GM21390 (cell line): ENCODE measurements around the gene TRIM72.
"Not testable (repeated sequence)": the region's sequence is repeated elsewhere in the genome, so short reads cannot be mapped to it uniquely, and the experiment has no call there.

Source experiments
- ATAC-seq: cut with Tn5 transposase; IDR thresholded peaks from one replicate; pipeline ENCODE4 v1.9.1; 2021; ENCODE audit not compliant: unreplicated experiment

Gene TRIM72

GRCh38 chr16:31251435-31251834 lies 37.5 kb downstream of the TRIM72 start:
- ATAC-seq, result no peak

- ATAC-seq, result no peak
Observed at GRCh38 chr16:31253642-31254045, 39.7 kb downstream of the TRIM72 start.

DNA sequence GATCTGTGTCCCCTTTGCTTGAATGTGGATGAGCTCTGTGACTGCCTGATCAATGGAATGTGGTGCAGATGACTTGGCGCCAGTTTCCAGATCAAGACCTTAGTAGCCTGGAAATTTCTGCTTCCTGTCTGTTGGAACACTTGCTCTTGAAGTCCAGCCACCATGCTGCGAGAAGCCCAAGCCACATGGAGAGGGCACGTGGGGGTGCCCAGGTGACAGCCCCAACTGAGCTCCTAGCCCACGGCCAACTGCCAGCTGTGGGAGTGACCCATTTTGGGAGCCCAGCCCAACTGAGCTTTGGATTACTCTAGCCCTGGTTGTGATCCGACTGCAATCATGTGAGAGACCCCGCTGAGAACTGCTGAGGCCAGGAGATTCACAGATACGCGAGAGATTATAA lies 42.5 kb downstream of the TRIM72 start:
- ATAC-seq, result no peak

GRCh38 chr16:31258366-31258765 lies 44.4 kb downstream of the TRIM72 start:
- ATAC-seq, result no peak

GRCh38 chr16:31260136-31260931 lies 46.4 kb downstream of the TRIM72 start:
- no peak for ATAC-seq

DNA sequence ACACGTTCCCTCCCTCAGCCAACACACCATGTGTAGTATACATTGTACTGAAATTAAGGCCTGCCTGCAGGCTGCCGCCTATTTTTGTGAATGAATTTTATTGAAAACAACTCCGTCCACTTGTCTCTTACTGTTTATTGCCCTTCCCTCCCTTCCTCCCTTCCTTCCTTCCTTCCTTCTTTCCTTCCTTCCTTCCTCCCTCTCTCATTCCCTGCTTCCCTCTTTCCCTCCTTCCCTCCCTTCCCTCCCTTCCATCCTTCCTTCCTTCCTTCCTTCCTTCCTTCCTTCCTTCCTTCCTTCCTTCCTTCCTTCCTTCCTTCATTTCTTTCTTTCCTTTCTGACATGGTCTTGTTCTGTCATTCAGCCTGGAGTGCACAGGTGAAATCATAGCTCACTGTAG lies 48.2 kb downstream of the TRIM72 start:
- no peak for ATAC-seq

DNA sequence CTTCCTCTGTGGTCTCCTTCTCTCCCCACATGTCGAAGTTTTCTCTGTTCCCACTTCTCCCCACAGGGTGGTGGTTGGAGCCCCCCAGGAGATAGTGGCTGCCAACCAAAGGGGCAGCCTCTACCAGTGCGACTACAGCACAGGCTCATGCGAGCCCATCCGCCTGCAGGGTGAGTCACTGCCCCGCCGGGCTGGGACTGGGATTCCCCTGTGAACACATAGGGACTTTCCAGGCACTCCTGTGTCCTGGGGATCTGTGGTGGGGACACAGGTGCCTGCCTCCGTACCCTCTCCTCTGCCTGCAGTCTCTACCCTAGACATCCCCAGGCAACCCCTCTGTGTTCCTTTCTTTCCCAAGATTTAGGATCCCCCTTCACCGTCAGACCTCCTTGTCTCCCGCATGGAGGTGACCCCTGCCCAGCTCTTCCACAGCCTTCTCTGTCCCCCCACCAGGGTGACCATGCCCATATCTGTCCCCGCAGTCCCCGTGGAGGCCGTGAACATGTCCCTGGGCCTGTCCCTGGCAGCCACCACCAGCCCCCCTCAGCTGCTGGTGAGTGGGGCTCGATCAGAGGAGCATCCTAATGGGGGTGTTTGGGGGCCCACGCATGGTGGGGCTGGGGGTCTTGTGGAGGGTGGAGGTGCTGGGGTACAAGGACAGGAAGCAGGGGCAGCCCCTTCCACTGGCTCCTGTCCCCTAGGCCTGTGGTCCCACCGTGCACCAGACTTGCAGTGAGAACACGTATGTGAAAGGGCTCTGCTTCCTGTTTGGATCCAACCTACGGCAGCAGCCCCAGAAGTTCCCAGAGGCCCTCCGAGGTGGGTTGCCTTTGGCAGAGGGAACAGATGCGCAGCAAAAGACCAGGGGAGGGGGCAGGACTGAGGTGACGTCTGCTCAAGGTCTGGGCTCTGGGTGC lies 51.7 kb downstream of the TRIM72 start:
- ATAC-seq, result peak; percentile 80

DNA sequence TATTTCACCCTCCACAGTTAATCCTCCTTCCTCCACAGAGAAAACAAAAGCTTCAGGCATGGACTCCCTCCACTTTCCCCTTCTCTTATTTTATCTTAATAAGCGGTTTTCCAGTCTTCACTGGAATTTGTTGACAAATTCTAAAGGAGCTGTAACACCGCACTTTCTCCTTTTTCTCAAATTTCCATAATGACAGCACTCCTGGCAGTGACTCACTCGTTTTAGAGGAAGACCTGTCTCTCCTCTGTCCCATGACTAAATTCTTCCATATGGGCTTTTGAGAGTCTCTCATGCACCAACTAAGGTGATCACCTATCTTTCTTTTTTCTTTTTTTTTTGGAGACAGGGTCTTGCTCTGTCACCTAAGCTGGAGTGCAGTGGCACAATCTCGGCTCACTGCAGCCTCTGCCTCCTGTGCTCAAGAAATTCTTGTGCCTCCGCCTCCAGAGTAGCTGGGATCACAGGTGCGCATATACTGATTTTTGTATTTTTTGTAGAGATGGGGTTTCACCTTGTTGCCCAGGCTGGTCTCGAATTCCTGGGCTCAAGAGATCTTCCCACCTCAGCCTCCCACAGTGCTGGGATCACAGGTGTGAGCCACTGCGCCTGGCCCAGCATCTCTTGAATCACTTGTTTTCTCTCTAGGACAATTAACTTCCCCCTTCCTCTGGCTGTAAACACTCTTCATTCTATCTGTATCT lies 53.6 kb downstream of the TRIM72 start:
- ATAC-seq, result no peak

- ATAC-seq, result no peak
Observed at GRCh38 chr16:31268033-31268365, 54.1 kb downstream of the TRIM72 start.

GRCh38 chr16:31268891-31269290 lies 55.0 kb downstream of the TRIM72 start:
- no peak for ATAC-seq

- no peak for ATAC-seq
Observed at GRCh38 chr16:31269541-31269940, 55.6 kb downstream of the TRIM72 start.

DNA sequence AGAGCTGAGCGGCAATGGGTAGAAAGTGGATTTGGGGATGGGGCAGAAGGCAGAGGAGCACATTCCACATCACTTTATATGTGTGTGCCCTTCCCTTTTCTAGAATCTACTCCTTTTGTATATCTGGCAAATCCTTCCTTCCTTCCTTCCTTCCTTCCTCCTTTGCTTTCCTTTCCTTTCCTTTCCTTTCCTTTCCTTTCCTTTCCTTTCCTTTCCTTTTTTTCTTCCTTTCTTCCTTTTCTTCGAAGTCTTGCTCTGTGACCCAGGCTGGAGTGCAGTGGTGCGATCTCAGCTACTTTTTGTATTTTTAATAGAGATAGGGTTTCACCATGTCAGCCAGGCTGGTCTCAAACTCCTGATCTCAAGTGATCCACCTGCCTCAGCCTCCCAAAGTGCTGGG lies 56.1 kb downstream of the TRIM72 start:
- ATAC-seq, result not testable (repeated sequence)

- no peak for ATAC-seq
Observed at GRCh38 chr16:31270795-31271194, 56.9 kb downstream of the TRIM72 start.

- no peak for ATAC-seq
Observed at GRCh38 chr16:31271621-31272190, 57.8 kb downstream of the TRIM72 start.

DNA sequence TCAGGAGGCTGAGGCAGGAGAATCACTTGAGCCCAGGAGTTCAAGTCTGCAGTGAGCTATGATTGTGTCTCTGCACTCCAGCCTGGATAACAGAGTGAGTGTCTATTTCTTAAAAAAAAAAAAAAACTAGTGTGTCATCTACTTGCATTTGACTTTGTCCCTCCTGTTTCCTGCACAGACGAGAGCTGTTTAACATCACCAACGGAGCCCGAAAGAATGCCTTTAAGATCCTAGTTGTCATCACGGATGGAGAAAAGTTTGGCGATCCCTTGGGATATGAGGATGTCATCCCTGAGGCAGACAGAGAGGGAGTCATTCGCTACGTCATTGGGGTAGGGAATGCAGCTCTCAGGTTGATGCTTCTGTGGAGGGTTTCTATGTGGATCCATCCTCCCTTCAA lies 59.3 kb downstream of the TRIM72 start:
- no peak for ATAC-seq

DNA sequence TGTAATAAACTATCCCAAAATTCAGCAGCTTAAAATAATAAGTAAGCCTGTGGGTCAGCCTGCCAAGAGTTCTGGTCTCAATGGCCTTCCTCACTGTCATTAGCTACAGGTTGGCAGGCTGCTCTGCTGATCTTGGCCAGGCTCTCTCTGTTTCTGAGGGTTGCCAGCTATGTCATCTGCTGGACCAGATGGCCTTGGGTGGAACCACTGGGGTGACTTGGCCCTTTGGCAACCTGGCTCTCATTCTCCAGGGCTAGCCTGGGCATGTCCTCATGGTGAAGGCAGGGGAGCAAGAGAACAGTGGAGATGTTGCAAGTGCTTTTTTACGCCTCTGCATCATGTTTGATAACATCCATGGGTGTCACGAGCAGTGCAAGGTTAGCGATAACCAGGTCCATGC lies 59.8 kb downstream of the TRIM72 start:
- no peak for ATAC-seq

DNA sequence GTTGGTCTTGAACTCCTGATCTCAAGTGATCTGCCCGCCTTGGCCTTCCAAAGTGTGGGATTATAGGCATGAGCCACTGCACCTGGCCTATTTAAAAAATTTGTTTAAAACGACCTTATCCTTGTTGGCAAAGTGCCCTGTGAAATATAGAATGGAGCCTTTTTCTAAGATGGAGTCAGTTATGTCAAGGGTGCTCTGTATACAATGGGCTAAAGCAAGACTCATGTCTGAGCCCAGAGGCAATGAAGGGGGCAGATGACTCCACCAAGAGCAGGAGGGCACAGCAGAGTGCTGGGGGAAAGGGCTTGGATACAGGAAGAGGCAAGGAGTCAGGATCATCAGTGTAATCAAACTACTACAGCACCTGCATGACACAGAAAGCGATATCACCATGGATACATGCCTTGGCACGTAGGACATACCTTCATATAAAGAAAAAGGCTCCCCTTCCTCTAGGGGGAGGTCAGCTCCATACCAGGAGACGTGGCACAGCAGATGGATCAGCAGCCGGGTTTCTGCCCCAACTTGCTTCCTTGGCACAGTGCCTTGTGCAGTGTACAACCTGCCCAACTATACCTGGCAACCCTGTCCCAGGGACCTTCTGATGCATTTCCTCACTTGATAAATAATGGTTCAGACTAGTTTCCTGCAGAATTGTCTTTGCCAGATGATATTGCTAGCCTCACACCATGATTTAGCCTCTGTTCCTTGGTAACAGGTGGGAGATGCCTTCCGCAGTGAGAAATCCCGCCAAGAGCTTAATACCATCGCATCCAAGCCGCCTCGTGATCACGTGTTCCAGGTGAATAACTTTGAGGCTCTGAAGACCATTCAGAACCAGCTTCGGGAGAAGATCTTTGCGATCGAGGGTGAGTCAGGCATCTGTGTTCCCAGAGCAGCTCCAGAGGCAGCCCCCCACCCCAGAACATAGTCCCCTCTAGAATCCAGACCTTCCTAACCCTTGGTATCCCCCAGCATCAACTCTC lies 61.2 kb downstream of the TRIM72 start:
- ATAC-seq, result no peak

DNA sequence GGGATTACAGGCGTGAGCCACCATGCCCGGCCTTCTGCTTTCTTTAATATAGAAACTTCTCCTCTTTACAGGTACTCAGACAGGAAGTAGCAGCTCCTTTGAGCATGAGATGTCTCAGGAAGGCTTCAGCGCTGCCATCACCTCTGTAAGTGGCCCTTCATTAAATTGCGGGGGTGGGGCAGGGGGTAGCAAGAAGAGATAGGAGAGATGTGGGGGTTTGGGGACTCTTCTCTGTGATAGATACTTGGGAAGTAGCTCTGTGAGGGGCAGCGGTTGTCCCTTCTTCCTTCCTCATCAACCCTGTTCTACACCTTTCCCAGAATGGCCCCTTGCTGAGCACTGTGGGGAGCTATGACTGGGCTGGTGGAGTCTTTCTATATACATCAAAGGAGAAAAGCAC lies 62.7 kb downstream of the TRIM72 start:
- ATAC-seq, result no peak

DNA sequence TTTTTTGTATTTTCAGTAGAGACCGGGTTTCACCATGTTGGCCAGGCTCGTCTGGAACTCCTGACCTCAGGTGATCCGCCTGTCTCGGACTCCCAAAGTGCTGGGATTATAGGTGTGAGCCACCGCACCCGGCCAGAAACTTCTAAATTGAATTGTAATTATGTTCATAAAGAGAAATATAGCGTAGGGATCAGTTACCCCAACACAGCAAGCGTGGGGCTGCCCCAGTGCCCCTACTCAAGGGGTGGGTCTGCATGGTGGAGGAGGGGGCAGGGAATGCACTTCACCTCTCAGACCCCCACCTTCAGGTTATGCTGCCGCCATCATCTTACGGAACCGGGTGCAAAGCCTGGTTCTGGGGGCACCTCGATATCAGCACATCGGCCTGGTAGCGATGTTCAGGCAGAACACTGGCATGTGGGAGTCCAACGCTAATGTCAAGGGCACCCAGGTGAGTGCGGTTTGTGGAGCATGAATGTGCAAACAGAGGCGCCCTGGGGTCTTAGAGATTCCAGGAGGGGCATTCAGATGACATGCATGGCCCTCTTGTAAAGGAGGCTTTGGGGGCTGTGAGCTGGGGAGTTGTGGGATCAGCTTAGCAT lies 63.8 kb downstream of the TRIM72 start:
- no peak for ATAC-seq

- ATAC-seq, result not testable (repeated sequence)
Observed at GRCh38 chr16:31278853-31279252, 64.9 kb downstream of the TRIM72 start.
